K562 (cell line): Measurements from ENCODE around the gene NAPA. TPM values are rescaled to one million over a fixed set of nuclear protein-coding genes. Genes with fewer than 3 reads are reported as not detected.

Experiments
- ARHGAP35 ChIP-seq: fragments of 450-650 bp; IDR thresholded peaks from 2 replicates; pipeline ENCODE4 v1.6.1; 2018; ENCODE audit not compliant: partially characterized antibody
- CEBPB ChIP-seq: fragments of 450-650 bp; IDR thresholded peaks from 2 replicates; pipeline ENCODE4 v1.6.1; 2016; ENCODE audit warnings: missing genetic modification characterization, missing compliant biosample characterization
- FOXK2 ChIP-seq, 2 experiments: fragments of 450-650 bp; IDR thresholded peaks in 1 of 2; conservative IDR thresholded peaks in 1 of 2; 2 replicates each; pipeline ENCODE4 v1.6.1; 2016; ENCODE audit warnings: low read depth in 2 of 2, mild to moderate bottlenecking in 1 of 2
- SMARCC2 ChIP-seq: fragments of 450-650 bp; IDR thresholded peaks from 2 replicates; pipeline ENCODE4 v1.6.1; 2017; ENCODE audit warnings: antibody characterized with exemption, moderate library complexity, mild to moderate bottlenecking, low read depth
- polyA plus RNA-seq, 8 experiments: library from polyadenylated mRNA; depleted of rRNA in 4 of 8; stranded (reverse) in 5 of 8; unstranded in 3 of 8; fragments of >200 nt; fragmentation: Nextera tagmentation in 2 of 8; fragmentation: Illumina TruSeq in 1 of 8; extraction: Ambion mirVana in 2 of 8; extraction: Trizol in 1 of 8; gene quantifications; 2 replicates each; pipeline versions ENCODE4 v1.2.1 to v1.2.3, GENCODE V29; 2011 to 2014; ENCODE audit warnings: inconsistent platforms in 1 of 8, missing spikeins in 1 of 8
- total RNA-seq, 7 experiments: library from RNA; depleted of rRNA in 6 of 7; stranded (reverse); fragments of >200 nt in 6 of 7; fragmentation: Illumina TruSeq in 2 of 7; extraction: Trizol in 2 of 7; gene quantifications; 2 replicates each; pipeline versions ENCODE4 v1.2.1 to v1.2.3, GENCODE V29; 2011 to 2021; ENCODE audit warnings: low replicate concordance in 1 of 7
- TF ChIP-seq, protein P1 (sequence below): fragments of 450-650 bp; IDR thresholded peaks from 2 replicates; pipeline ENCODE4 v1.6.1; 2016; ENCODE audit warnings: low read depth
- TF ChIP-seq, protein P2 (sequence below): IDR thresholded peaks from 2 replicates; pipeline ENCODE4 v1.6.1; 2016; ENCODE audit warnings: missing genetic modification characterization, missing compliant biosample characterization

Gene NAPA
- total and polyA plus RNA-seq, 9 of the 15 experiments (the other 6 are each of a cell fraction or from before 2014, with no cell fraction given): 5.4 to 98.6 (median 77.5) TPM

DNA sequence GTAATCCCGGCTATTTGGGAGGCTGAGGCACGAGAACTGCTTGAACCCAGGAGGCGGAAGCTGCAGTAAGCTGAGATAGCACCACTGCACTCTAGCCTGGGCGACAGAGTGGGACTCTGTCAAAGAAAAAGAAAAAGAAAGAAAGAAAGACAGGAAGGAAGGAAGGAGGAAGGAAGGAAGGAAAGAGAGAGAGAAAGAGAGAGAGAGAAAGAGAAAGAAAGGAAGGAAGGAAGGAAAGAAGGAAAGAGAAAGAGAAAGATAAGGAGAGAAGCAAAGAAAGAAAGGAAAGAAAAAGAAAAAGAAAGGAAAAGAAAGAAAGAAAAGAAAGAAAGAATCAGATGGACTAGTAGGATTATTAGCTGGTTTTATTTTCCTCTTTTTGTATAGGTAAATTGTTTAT is 35.3 kb upstream of the NAPA start (continued):
- TF ChIP-seq, protein P1, sequence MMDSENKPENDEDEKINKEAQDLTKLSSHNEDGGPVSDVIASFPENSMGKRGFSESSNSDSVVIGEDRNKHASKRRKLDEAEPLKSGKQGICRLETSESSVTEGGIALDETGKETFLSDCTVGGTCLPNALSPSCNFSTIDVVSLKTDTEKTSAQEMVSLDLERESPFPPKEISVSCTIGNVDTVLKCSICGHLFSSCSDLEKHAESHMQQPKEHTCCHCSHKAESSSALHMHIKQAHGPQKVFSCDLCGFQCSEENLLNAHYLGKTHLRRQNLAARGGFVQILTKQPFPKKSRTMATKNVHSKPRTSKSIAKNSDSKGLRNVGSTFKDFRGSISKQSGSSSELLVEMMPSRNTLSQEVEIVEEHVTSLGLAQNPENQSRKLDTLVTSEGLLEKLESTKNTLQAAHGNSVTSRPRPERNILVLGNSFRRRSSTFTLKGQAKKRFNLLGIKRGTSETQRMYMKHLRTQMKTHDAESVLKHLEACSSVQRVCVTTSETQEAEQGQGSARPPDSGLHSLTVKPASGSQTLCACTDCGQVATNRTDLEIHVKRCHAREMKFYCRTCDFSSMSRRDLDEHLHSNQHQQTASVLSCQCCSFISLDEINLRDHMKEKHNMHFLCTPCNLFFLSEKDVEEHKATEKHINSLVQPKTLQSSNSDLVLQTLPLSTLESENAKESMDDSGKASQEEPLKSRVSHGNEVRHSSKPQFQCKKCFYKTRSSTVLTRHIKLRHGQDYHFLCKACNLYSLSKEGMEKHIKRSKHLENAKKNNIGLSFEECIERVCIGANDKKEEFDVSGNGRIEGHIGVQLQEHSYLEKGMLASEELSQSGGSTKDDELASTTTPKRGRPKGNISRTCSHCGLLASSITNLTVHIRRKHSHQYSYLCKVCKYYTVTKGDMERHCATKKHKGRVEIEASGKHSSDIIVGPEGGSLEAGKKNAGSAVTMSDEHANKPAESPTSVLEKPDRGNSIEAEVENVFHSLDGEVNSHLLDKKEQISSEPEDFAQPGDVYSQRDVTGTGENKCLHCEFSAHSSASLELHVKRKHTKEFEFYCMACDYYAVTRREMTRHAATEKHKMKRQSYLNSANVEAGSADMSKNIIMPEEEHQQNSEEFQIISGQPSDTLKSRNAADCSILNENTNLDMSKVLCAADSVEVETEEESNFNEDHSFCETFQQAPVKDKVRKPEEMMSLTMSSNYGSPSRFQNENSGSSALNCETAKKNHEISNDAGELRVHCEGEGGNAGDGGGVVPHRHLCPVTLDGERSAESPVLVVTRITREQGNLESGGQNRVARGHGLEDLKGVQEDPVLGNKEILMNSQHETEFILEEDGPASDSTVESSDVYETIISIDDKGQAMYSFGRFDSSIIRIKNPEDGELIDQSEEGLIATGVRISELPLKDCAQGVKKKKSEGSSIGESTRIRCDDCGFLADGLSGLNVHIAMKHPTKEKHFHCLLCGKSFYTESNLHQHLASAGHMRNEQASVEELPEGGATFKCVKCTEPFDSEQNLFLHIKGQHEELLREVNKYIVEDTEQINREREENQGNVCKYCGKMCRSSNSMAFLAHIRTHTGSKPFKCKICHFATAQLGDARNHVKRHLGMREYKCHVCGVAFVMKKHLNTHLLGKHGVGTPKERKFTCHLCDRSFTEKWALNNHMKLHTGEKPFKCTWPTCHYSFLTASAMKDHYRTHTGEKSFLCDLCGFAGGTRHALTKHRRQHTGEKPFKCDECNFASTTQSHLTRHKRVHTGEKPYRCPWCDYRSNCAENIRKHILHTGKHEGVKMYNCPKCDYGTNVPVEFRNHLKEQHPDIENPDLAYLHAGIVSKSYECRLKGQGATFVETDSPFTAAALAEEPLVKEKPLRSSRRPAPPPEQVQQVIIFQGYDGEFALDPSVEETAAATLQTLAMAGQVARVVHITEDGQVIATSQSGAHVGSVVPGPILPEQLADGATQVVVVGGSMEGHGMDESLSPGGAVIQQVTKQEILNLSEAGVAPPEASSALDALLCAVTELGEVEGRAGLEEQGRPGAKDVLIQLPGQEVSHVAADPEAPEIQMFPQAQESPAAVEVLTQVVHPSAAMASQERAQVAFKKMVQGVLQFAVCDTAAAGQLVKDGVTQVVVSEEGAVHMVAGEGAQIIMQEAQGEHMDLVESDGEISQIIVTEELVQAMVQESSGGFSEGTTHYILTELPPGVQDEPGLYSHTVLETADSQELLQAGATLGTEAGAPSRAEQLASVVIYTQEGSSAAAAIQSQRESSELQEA: peak; percentile 28; the same call in 1 of the 2 replicates
- no peak for TF ChIP-seq CEBPB (tag)
- TF ChIP-seq, protein P2, sequence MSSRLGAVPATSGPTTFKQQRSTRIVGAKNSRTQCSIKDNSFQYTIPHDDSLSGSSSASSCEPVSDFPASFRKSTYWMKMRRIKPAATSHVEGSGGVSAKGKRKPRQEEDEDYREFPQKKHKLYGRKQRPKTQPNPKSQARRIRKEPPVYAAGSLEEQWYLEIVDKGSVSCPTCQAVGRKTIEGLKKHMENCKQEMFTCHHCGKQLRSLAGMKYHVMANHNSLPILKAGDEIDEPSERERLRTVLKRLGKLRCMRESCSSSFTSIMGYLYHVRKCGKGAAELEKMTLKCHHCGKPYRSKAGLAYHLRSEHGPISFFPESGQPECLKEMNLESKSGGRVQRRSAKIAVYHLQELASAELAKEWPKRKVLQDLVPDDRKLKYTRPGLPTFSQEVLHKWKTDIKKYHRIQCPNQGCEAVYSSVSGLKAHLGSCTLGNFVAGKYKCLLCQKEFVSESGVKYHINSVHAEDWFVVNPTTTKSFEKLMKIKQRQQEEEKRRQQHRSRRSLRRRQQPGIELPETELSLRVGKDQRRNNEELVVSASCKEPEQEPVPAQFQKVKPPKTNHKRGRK (tag): peak; percentile 95
- TF ChIP-seq ARHGAP35: peak; percentile 60
- TF ChIP-seq FOXK2 (conservative IDR thresholded peaks at IDR 0.05 in 1 of 2, IDR thresholded peaks at IDR 0.05 in 1 of 2; ENCODE audit: low read depth in 2 of 2): 0 out of 4 replicates have a peak, but pooled peaks of 1 of the 2 experiments have one; percentile 14
- TF ChIP-seq SMARCC2: no peak
